DMS 273 treated with DMSO at 0.1 percent for 48 hours (cell line): ENCODE data around the gene CCDC192.
"Not testable (repeated sequence)": the region's sequence is repeated elsewhere in the genome, so short reads cannot be mapped to it uniquely, and the experiment has no call there.

Experiments used
- DNase-seq: peaks from one replicate; lab custom pipeline; 2025; lab: John Stamatoyannopoulos, UW

Gene CCDC192

GRCh38 chr5:127699416-127699815, 3.8 kb upstream of the CCDC192 start:
- no peak for DNase-seq

- no peak for DNase-seq
Observed at GRCh38 chr5:127700237-127700766, 2.9 kb upstream of the CCDC192 start.

- no peak for DNase-seq
Observed at GRCh38 chr5:127702434-127702833, 757 bp upstream of the CCDC192 start.

- DNase-seq, result no peak
Observed at GRCh38 chr5:127705120-127705892, 2.1 kb downstream of the CCDC192 start.

- DNase-seq, result no peak
Observed at GRCh38 chr5:127706691-127707090, 3.5 kb downstream of the CCDC192 start.

DNA sequence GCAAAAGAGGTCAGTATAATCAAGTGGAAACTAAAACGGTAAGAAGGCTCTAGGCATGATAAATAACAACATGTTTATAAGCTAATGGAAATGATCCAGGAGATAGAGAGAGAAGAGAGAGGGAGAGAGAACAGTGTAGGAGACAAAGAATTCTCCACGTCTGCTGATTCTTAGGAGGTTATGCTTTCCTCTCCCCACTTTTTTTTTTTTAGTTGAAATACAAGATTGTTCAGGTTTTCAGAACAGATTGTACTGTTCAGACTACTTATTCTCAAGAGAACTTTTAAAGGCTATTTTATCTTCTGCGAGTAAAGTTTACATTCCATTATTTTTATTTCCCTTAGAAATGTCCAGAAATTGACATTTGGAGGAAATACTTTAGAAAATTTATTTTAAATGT, 4.0 kb downstream of the CCDC192 start:
- DNase-seq, result no peak

DNA sequence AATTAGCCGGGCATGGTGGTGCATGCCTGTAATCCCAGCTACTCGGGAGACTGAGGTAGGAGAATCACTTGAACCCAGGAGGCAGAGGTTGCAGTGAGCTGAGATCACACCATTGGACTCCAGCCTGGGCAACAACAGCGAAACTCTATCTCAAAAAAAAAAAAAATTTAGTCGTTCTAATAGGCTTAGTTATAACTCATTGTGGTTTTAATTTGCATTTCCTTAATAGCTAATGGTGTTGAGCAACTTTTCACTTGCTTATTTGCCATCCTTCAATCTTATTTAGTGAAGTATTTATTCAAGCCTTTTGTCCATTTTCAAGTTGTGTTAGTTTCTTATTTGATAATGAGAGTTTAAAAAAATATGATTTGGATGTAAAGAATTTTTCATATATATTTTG, 9.9 kb downstream of the CCDC192 start:
- not testable (repeated sequence) for DNase-seq

DNA sequence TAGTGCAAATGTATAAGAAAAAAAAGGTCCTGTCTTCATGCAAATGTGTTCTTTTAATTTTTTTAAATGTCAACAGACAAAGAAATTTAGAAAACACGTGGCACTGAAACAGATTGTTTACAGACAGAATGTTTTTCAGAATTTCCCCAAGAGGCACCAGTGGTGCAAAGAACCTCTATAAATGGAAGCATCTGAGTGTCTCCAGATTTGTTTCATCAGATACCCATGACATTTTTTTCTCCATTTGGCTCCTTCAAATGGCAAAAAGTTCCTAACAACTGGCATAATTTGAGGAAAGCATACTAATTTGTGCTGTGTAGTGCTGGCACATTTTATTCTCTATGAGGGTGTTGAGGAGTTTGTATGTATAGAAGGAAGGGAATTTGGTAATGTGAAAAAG, 15.0 kb downstream of the CCDC192 start:
- no peak for DNase-seq

DNA sequence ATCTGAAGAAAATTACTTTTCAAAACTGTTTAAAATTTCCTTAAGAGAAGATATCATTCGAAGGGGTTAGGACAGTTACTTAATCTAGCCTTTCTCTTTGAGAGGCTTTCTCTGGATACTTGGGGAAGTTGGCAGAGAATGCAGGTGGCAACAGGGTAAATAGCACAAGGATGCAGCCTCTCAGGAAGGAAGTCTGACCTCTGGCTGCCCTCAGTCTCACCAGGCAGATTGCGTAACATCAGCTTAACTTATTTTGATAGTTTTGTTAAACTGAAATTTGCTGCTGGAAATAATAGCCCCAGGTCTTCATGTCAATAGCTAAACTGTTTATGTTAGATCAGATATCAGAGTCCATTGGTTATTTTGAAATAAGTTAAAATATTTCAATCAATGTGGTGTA, 20.4 kb downstream of the CCDC192 start:
- no peak for DNase-seq

- no peak for DNase-seq
Observed at GRCh38 chr5:127725673-127726072, 22.5 kb downstream of the CCDC192 start.

GRCh38 chr5:127732963-127733362, 29.8 kb downstream of the CCDC192 start:
- no peak for DNase-seq

- DNase-seq, result not testable (repeated sequence)
Observed at GRCh38 chr5:127739348-127739747, 36.2 kb downstream of the CCDC192 start.

DNA sequence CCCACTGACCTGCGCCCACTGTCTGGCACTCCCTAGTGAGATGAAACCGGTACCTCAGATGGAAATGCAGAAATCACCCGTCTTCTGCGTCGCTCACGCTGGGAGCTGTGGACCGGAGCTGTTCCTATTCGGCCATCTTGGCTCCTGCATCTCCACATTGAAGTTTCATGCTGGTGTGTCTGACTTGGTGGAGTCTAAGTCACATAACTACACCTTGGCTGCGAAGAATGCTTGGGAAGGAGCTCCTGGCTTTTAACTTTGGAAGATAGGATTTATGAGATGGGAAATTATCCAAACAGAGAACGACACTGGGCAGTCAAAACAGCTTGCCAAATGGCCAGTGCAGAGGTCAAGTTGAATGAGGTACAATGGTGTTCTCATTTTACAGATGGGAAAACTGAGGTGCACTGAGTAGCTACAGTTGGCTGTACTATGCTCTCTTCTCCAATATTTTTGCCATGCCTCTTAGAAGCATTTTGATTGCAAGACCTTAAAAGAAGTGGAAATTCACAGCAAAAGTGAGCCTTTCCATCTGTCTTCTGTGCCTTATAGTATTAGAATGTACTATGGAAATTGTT, 36.7 kb downstream of the CCDC192 start:
- no peak for DNase-seq

DNA sequence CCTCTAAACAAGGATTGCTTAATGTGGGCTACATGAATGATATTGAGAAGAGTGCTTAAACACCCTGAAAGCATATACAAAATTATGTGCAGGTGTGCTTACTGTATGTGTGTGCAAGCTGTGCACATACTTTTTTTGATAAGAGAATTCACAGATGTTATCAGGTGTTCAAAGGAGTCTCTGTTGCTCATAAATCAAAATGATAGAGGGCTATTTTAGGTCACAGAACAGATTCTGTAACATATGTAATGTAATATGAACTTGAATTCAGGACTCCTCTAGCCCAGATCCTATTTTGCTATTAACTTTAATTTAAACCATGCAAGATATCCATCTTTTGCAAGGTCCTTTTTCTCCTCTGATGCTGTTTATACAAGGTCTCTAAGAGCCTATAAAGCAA, 38.2 kb downstream of the CCDC192 start:
- DNase-seq, result no peak

- DNase-seq, result no peak
Observed at GRCh38 chr5:127744241-127744640, 41.0 kb downstream of the CCDC192 start.

DNA sequence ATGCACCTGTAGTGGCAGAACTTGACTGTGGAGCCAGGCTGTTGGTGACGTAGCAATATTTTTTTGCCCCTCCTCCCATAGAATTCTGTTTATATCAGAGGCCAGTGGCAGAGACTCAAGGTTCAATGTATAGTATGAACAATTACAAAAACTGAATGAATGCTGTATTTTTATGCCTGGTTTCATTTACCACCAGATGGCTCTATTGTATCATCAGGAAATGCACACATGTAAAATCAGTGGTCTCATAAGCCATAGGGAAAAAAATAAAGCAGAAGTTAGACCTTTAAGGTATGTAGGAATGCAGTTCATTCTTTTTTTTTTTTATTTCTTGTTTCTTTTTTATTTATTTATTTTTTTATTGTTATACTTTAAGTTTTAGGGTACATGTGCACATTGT, 43.6 kb downstream of the CCDC192 start:
- DNase-seq, result no peak

DNA sequence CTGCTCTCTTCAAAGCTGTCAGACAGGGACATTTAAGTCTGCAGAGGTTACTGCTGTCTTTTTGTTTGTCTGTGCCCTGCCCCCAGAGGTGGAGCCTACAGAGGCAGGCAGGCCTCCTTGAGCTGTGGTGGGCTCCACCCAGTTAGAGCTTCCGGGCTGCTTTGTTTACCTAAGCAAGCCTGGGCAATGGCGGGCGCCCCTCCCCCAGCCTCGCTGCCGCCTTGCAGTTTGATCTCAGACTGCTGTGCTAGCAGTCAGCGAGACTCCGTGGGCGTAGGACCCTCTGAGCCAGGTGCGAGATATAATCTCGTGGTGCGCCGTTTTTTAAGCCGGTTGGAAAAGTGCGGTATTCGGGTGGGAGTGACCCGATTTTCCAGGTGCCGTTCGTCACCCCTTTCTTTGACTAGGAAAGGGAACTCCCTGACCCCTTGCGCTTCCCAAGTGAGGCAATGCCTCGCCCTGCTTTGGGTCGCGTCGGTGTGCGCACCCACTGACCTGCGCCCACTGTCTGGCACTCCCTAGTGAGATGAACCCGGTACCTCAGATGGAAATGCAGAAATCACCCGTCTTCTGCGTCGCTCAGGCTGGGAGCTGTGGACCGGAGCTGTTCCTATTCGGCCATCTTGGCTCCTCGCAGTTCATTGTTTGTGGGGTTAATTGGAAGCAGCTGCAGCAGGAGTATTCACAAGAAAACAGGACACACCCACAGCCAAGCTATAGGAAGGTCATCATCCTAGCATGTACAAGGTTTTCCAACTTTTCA, 49.5 kb downstream of the CCDC192 start:
- DNase-seq, result not testable (repeated sequence)

GRCh38 chr5:127754259-127754658, 51.1 kb downstream of the CCDC192 start:
- DNase-seq, result peak; percentile 16

DNA sequence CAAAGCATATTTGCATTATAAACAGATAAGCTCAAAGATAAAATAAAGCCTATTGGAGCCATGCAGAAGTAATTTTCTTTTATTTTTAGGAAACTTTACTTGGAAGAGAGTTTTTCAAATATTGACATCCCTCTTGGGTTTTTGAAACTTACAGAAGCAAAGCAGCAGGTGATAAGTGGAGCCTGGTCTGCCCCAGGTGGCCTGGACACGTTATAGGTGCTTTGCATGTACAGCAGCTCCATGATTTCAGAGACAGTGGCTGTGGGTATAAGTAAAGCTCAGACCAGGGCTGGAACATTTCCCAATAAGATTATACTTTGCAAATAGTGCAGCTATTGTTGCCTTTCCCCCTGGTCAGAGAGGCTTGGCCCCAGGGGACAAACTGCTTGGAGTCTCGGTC, 51.5 kb downstream of the CCDC192 start:
- DNase-seq, result no peak

DNA sequence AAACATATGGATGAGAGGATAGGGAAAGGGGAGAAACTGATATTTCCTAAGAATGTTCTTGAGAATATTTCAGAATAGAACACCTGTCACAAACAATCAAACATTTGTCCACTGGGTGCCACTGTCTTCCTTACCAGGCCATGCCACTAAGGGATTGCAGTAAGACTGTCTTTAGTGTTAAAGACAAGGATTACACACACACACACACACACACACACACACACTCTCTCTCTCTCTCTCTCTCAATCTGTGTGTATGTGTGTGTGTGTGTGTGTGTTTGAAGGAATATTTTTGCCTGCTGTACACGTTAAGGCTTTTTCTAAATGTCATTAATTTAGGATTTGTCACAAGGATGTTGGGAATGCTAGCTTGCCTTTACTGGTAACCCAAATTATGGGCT, 54.4 kb downstream of the CCDC192 start:
- no peak for DNase-seq

DNA sequence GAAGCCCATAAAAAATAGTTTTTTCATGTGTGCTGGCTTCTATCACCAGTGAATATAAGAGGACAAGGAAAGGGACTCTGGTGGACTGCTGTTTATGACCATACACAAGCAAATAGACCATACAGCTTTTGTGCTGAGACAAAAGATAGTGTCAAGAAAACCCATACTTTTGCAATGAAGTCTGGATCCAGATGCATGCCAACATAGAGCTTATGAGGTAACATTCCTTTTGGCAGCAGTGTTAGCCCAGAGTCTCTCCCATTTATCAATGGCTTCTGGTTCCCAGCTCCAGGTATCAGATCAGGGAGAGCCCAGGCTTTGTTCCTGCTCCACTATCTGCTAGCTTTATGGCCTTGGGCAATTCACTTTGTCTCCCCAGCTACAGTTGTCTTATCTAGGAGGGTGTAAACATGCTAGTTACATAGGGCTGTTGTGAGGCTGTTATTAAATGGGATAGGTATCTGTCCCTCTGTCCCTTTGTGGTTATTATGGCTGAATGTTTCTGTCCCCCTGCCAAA, 55.6 kb downstream of the CCDC192 start:
- DNase-seq, result no peak

DNA sequence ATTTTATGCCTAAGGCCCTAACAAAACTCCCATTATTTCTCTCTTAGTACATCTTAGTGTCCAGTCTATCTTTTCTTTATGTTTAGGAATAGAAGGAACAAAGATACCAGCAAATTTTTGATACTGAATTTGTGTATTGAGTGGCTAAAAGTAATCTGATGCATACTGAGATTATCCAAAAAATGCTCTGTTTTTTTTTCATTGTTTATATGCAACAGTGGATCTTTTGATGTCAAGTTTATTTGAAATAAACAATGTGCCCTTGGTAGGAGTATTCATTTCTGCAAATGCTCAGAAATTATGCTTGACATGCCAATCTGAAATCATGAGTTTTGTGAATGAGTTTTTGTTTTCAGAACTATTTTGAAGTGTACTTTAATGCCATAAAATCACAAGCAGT, 58.7 kb downstream of the CCDC192 start:
- DNase-seq, result no peak

DNA sequence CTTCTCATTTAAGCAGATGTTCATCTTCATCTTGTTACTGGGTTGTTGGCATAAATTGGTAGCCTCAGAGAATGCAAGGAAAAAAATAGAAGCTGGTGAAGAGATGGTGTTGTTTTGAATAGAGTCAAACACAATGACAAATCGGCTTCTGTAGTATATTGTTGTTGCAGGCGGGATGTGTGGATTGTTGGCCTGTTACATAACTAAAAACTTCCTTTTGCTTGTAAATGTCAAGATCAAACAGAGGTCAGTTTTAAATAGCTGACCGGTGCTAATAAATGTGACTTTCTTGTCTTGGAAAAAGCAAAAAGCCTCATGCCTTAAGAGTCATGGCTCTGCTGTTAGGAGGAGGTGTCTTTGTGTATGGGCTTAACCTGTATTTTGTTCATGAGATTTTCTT, 59.2 kb downstream of the CCDC192 start:
- DNase-seq, result no peak
